GM19351 (cell line): Measurements from ENCODE around the gene PGBD5.

Experiments
- ATAC-seq: cut with Tn5 transposase; IDR thresholded peaks from one replicate; pipeline ENCODE4 v1.9.1; 2021; ENCODE audit warnings: mild to moderate bottlenecking, moderate library complexity; ENCODE audit not compliant: unreplicated experiment

The PGBD5 gene

GRCh38 chr1:230398856-230399255 lies 27.3 kb downstream of the PGBD5 start:
- ATAC-seq = no peak

GRCh38 chr1:230396966-230397365 lies 29.2 kb downstream of the PGBD5 start:
- no peak for ATAC-seq

GRCh38 chr1:230395932-230396331 lies 30.2 kb downstream of the PGBD5 start:
- ATAC-seq = no peak

- ATAC-seq = no peak
These were observed 31.4 kb downstream of the PGBD5 start for GRCh38 chr1:230394741-230395140.

- ATAC-seq = no peak
These were observed 32.0 kb downstream of the PGBD5 start for GRCh38 chr1:230394134-230394533.

- no peak for ATAC-seq
These were observed 32.4 kb downstream of the PGBD5 start for GRCh38 chr1:230393722-230394121.

GRCh38 chr1:230392920-230393521 lies 33.1 kb downstream of the PGBD5 start:
- no peak for ATAC-seq

- no peak for ATAC-seq
These were observed 33.6 kb downstream of the PGBD5 start for GRCh38 chr1:230392536-230392909.

GRCh38 chr1:230391776-230392535 lies 34.2 kb downstream of the PGBD5 start:
- no peak for ATAC-seq

- ATAC-seq = no peak
These were observed 35.8 kb downstream of the PGBD5 start for GRCh38 chr1:230390371-230390770.

- no peak for ATAC-seq
These were observed 38.3 kb downstream of the PGBD5 start for GRCh38 chr1:230387876-230388275.

GRCh38 chr1:230387296-230387695 lies 38.8 kb downstream of the PGBD5 start:
- no peak for ATAC-seq

- no peak for ATAC-seq
These were observed 39.4 kb downstream of the PGBD5 start for GRCh38 chr1:230386637-230387262.

GRCh38 chr1:230385930-230386329 lies 40.2 kb downstream of the PGBD5 start:
- no peak for ATAC-seq

GRCh38 chr1:230385158-230385450 lies 41.0 kb downstream of the PGBD5 start:
- ATAC-seq = no peak

GRCh38 chr1:230384380-230385157 lies 41.6 kb downstream of the PGBD5 start:
- ATAC-seq = no peak

- no peak for ATAC-seq
These were observed 42.7 kb downstream of the PGBD5 start for GRCh38 chr1:230383425-230383824.

GRCh38 chr1:230382001-230382491 lies 44.1 kb downstream of the PGBD5 start:
- no peak for ATAC-seq

GRCh38 chr1:230381585-230381984 lies 44.5 kb downstream of the PGBD5 start:
- ATAC-seq = no peak

- no peak for ATAC-seq
These were observed 45.1 kb downstream of the PGBD5 start for GRCh38 chr1:230381049-230381467.

GRCh38 chr1:230379928-230380327 lies 46.2 kb downstream of the PGBD5 start:
- no peak for ATAC-seq
